Anterior cingulate cortex (tissue), 58 donors: Measurements from ENCODE around the gene GPD2.

ENCODE experiments used
- DNase-seq, 58 donors: peaks; one replicate each; lab custom pipeline; 2025; lab: John Stamatoyannopoulos, UW

Gene GPD2

GRCh38 chr2:156434461-156435291 is 1.5 kb upstream of the GPD2 start:
- DNase-seq = no peak

- peak in 22 of 58 donors; percentile 28 to 69 (median 54) for DNase-seq
Measured at GRCh38 chr2:156435396-156435717, 822 bp upstream of the GPD2 start.

- DNase-seq = peak in 26 of 58 donors; percentile 3 to 56 (median 34)
Measured at GRCh38 chr2:156436497-156437085, 412 bp downstream of the GPD2 start.

GRCh38 chr2:156437272-156437930 is 1.2 kb downstream of the GPD2 start:
- peak in 18 of 58 donors; percentile 1 to 44 (median 12) for DNase-seq

GRCh38 chr2:156437931-156438410 is 1.8 kb downstream of the GPD2 start:
- DNase-seq = no peak

- no peak for DNase-seq
Measured at GRCh38 chr2:156443089-156443488, 6.9 kb downstream of the GPD2 start.

- DNase-seq = no peak
Measured at GRCh38 chr2:156445296-156446220, 9.4 kb downstream of the GPD2 start.

GRCh38 chr2:156447761-156448160 is 11.6 kb downstream of the GPD2 start:
- DNase-seq = no peak

GRCh38 chr2:156448766-156449165 is 12.6 kb downstream of the GPD2 start:
- no peak for DNase-seq

- no peak for DNase-seq
Measured at GRCh38 chr2:156452971-156453370, 16.8 kb downstream of the GPD2 start.

- DNase-seq = no peak
Measured at GRCh38 chr2:156455361-156455975, 19.3 kb downstream of the GPD2 start.

GRCh38 chr2:156456616-156457015 is 20.4 kb downstream of the GPD2 start:
- DNase-seq = peak in 1 of 58 donors; percentile 36

GRCh38 chr2:156457523-156458517 is 21.6 kb downstream of the GPD2 start:
- peak in 5 of 58 donors; percentile 2 to 9 (median 6) for DNase-seq

- DNase-seq = no peak
Measured at GRCh38 chr2:156459720-156460119, 23.5 kb downstream of the GPD2 start.

GRCh38 chr2:156464106-156464505 is 27.9 kb downstream of the GPD2 start:
- DNase-seq = no peak

GRCh38 chr2:156465573-156465972 is 29.4 kb downstream of the GPD2 start:
- DNase-seq = no peak

GRCh38 chr2:156466739-156467405 is 30.7 kb downstream of the GPD2 start:
- peak in 30 of 58 donors; percentile 3 to 68 (median 23) for DNase-seq

- no peak for DNase-seq
Measured at GRCh38 chr2:156470975-156471583, 34.9 kb downstream of the GPD2 start.
